Endothelial cell of umbilical vein (primary cell): Measurements from ENCODE around the gene SDC3. TPM values are rescaled to one million over a fixed set of nuclear protein-coding genes. Genes with fewer than 3 reads are reported as not detected.

Experiments
- BruUV-seq: library from RNA; stranded (reverse); fragments of 400-500 nt; replicated peaks from 2 replicates; lab custom pipeline; 2021; lab: Mats Ljungman, UMichigan
- CTCF ChIA-PET: fragments of 300-600, 350-600 bp; sonication (Branson Sonifier 250); formaldehyde crosslinking; loops from one replicate; lab custom pipeline; 2021; ENCODE audit warnings: antibody characterized with exemption, inconsistent platforms; lab: Charles Lee
- POLR2A ChIA-PET: fragments of 300-600, 350-600 bp; sonication (Branson Sonifier 250); formaldehyde crosslinking; loops from one replicate; lab custom pipeline; 2021; ENCODE audit warnings: antibody characterized with exemption, inconsistent platforms; lab: Charles Lee
- DNase-seq: peaks from one replicate; pipeline ENCODE4 v3.0.0-alpha.2; 2011; ENCODE audit warnings: low read depth, low spot score
- FAIRE-seq: peaks from 2 replicates; lab custom pipeline; 2011; peaks lifted over from hg19 to GRCh38; lab: Jason Lieb, UNC
- H2AFZ ChIP-seq: 2 replicates; pipeline ENCODE4 v1.6.0; 2012; ENCODE audit warnings: low read depth, low read length, control low read depth, inconsistent platforms
- H3K27ac ChIP-seq: 2 replicates; pipeline ENCODE4 v1.5.1; 2011; ENCODE audit warnings: low read depth, mild to moderate bottlenecking, control low read depth, low read length, moderate library complexity; ENCODE audit not compliant: insufficient read depth
- H3K27me3 ChIP-seq, 2 experiments: 2 replicates each; pipeline versions ENCODE4 v1.6.0 to v1.6.1; 2011; ENCODE audit warnings: low read length in 2 of 2, mixed read lengths in 1 of 2; ENCODE audit not compliant: control insufficient read depth in 2 of 2, insufficient read depth in 2 of 2
- H3K36me3 ChIP-seq, 2 experiments: 2 replicates in 1 of 2; 3 replicates in 1 of 2; pipeline ENCODE4 v1.5.1; 2011; ENCODE audit warnings: low read length in 2 of 2, mild to moderate bottlenecking in 1 of 2, moderate library complexity in 1 of 2; ENCODE audit not compliant: control insufficient read depth in 2 of 2, insufficient read depth in 2 of 2; ENCODE audit errors: extremely low read depth in 1 of 2
- H3K4me1 ChIP-seq: 3 replicates; pipeline ENCODE4 v1.5.1; 2011; ENCODE audit warnings: mild to moderate bottlenecking, low read length; ENCODE audit not compliant: control insufficient read depth, insufficient read depth; ENCODE audit errors: extremely low read depth
- H3K4me2 ChIP-seq: 2 replicates; pipeline ENCODE4 v1.6.1; 2011; ENCODE audit warnings: low read length, control low read depth, mixed read lengths; ENCODE audit not compliant: insufficient read depth
- H3K4me3 ChIP-seq, 3 experiments: fragments of 200-600 bp in 1 of 3; sonication (generic), shearing (Covaris generic) in 1 of 3; replicated peaks in 1 of 3; 2 replicates each; pipeline ENCODE4 v1.5.1; 2011 to 2016; ENCODE audit warnings: control low read depth in 3 of 3, low read length in 3 of 3, mild to moderate bottlenecking in 2 of 3, inconsistent platforms in 1 of 3, low read depth in 1 of 3, moderate library complexity in 1 of 3; ENCODE audit not compliant: insufficient read depth in 1 of 3
- H3K79me2 ChIP-seq: 2 replicates; pipeline ENCODE4 v1.6.0; 2012; ENCODE audit warnings: low read length, inconsistent platforms; ENCODE audit not compliant: control insufficient read depth, insufficient read depth
- H3K9ac ChIP-seq: replicated peaks from 2 replicates; pipeline ENCODE3; 2011; ENCODE audit warnings: low read length, control low read depth; ENCODE audit not compliant: insufficient read depth; ENCODE audit errors: extremely low read depth
- H3K9me1 ChIP-seq: replicated peaks from 3 replicates; pipeline ENCODE4 v1.6.0; 2011; ENCODE audit warnings: mild to moderate bottlenecking, low read length; ENCODE audit not compliant: control insufficient read depth, insufficient read depth; ENCODE audit errors: extremely low read depth
- H3K9me3 ChIP-seq: replicated peaks from 2 replicates; pipeline ENCODE4 v1.5.1; 2012; ENCODE audit warnings: low read length, inconsistent platforms; ENCODE audit not compliant: control insufficient read depth, insufficient read depth
- H4K20me1 ChIP-seq: replicated peaks from 2 replicates; pipeline ENCODE3; 2011; ENCODE audit warnings: mild to moderate bottlenecking, low read length; ENCODE audit not compliant: control insufficient read depth, insufficient read depth; ENCODE audit errors: extremely low read depth
- EZH2 ChIP-seq: IDR thresholded peaks from 2 replicates; pipeline ENCODE4 v1.6.1; 2012; ENCODE audit warnings: borderline replicate concordance, low read depth, mild to moderate bottlenecking, moderate library complexity, low read length, inconsistent platforms; ENCODE audit not compliant: severe bottlenecking
- FOS ChIP-seq: IDR thresholded peaks from 2 replicates; pipeline ENCODE4 v1.6.1; 2011; ENCODE audit warnings: mild to moderate bottlenecking, low read length, moderate library complexity, borderline replicate concordance; ENCODE audit not compliant: insufficient read depth
- GATA2 ChIP-seq: IDR thresholded peaks from 2 replicates; pipeline ENCODE4 v1.7.0; 2011; ENCODE audit warnings: low read depth, mild to moderate bottlenecking, moderate library complexity, mixed read lengths, low read length; ENCODE audit not compliant: insufficient read length, insufficient read depth
- JUN ChIP-seq: IDR thresholded peaks from 2 replicates; pipeline ENCODE4 v1.6.1; 2011; ENCODE audit warnings: borderline replicate concordance, low read depth; ENCODE audit not compliant: insufficient read length, insufficient read depth
- POLR2A ChIP-seq: IDR thresholded peaks from 2 replicates; pipeline ENCODE4 v1.6.1; 2012; ENCODE audit warnings: low read depth, mild to moderate bottlenecking, control low read depth, low read length
- POLR2AphosphoS5 ChIP-seq: IDR thresholded peaks from 2 replicates; pipeline ENCODE4 v1.6.1; 2012; ENCODE audit warnings: low read depth, mild to moderate bottlenecking, control low read depth, low read length, moderate library complexity; ENCODE audit not compliant: insufficient read depth
- dilution Hi-C: fragments of 300-500 bp; cut with MboI; formaldehyde crosslinking; loops from one replicate; pipeline ENCODE4 v1.15.0; 2019; ENCODE audit warnings: low sequenced_read_pairs; ENCODE audit not compliant: extremely low pct_ligation_motif_present
- intact Hi-C: fragments of 100-400 bp; cut with micrococcal nuclease; formaldehyde crosslinking; loops from one replicate; pipeline ENCODE4 v1.10.0; 2022
- polyA plus RNA-seq, 4 experiments: library from polyadenylated mRNA; depleted of rRNA in 3 of 4; stranded (reverse) in 3 of 4; unstranded in 1 of 4; fragments of >200 nt; gene quantifications; 2 replicates each; pipeline versions ENCODE4 v1.2.1 to v1.2.3, GENCODE V29; 2011 to 2012; ENCODE audit warnings: missing spikeins in 1 of 4
- total RNA-seq: library from RNA; stranded (reverse); gene quantifications from 2 replicates; pipeline ENCODE4 v1.2.3, GENCODE V29; 2021
- TF ChIP-seq, protein P1 (sequence below): IDR thresholded peaks from 2 replicates; pipeline ENCODE4 v1.6.1; 2011; ENCODE audit not compliant: insufficient read depth, insufficient read length
- TF ChIP-seq, protein P2 (sequence below), 2 donors: IDR thresholded peaks; 1 replicate in 1 of 2; 2 replicates in 1 of 2; pipeline ENCODE4 v1.5.1; 2011; ENCODE audit warnings: low read length in 2 of 2, mild to moderate bottlenecking in 2 of 2, moderate library complexity in 2 of 2, control low read depth in 1 of 2, inconsistent platforms in 1 of 2, low read depth in 1 of 2; ENCODE audit not compliant: insufficient read depth in 1 of 2; ENCODE audit errors: extremely low read depth in 1 of 2

The SDC3 gene
- total and polyA plus RNA-seq, 2 donors (not counting 3 experiments of a cell fraction or from before 2014, with no cell fraction given) = 7.1 to 25.9 TPM

DNA sequence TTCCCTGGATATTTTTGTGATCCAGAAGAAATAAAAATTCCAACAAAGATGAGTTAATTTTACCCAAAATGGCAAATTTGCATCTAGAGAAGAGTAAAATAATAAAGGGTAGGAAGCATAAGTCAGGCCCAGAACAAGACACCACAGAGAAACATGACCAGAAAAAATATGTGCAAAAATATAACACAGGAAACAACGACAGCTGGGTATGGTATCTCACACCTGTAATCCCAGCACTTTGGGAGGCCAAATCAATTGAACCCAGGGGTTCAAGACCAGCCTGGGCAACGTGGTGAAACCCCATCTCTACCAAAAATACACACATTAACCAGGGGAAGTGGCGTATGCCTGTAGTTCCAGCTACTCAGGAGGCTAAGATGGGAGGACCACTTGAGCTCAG is 39.7 kb upstream of the SDC3 start:
- no peak overlapping the region for H3K9ac ChIP-seq
- DNase-seq (no peak), FAIRE-seq (no peak)
- H2AFZ ChIP-seq = no peak overlapping the region
- no peaks in the 10 kb centered on the region for H3K27me3 ChIP-seq
- no peaks in the 10 kb centered on the region for H3K9me3 ChIP-seq
- ChIA-PET POLR2A (interaction anchor here (0.7 kb wide), 1 partner anchor 15 kb away, joined by 3 read pairs; no protein-coding TSS in a partner anchor), CTCF (no interaction called here)
- no peaks in the 10 kb centered on the region for H3K4me1 ChIP-seq
- no TSS peak for BruUV-seq
- H3K27ac ChIP-seq = no peak overlapping the region
- no peaks in the 10 kb centered on the region for H3K9me1 ChIP-seq
- peaks cover 27% of the 10 kb centered on the region for H3K79me2 ChIP-seq
- no peak overlapping the region for H3K4me2 ChIP-seq
- peaks cover 29 to 41% of the 10 kb centered on the region in 2 experiments for H3K36me3 ChIP-seq
- no peaks in the 10 kb centered on the region for H4K20me1 ChIP-seq
- no peak overlapping the region for H3K4me3 ChIP-seq
- dilution Hi-C loops = no loop called here
- TF ChIP-seq FOS = no peak
- intact Hi-C loops = no loop called here

DNA sequence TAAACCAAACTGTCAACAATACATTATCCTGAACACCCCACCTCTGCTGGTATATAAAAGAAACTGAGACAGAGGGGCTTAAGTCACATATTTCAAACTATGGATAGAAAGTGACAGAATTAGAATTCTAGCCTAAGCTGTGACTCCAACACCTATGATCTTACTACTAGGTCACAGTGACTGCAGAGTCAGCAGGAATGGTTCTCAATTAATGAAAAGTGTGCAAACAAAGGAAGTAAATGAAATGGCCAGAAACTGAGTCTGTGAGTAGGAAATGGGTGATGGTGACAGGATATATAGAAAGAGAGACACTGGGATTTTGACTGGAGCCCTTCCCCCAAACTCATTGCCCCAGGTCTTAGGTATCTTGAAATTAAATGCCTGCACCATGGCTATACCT is 38.7 kb upstream of the SDC3 start:
- BruUV-seq = no TSS peak
- dilution Hi-C loops = no loop called here
- ChIA-PET POLR2A (no interaction called here), CTCF (no interaction called here)
- H3K9me1 ChIP-seq = no peaks in the 10 kb centered on the region
- no peak overlapping the region for H3K4me3 ChIP-seq
- no peak for DNase-seq
- H2AFZ ChIP-seq = no peak overlapping the region
- H3K27me3 ChIP-seq = no peaks in the 10 kb centered on the region
- intact Hi-C loops = no loop called here
- H4K20me1 ChIP-seq = no peaks in the 10 kb centered on the region
- no peak for TF ChIP-seq POLR2AphosphoS5
- no peak for TF ChIP-seq POLR2A
- TF ChIP-seq EZH2 = no peak
- TF ChIP-seq, protein P1, sequence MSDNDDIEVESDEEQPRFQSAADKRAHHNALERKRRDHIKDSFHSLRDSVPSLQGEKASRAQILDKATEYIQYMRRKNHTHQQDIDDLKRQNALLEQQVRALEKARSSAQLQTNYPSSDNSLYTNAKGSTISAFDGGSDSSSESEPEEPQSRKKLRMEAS = no peak
- TF ChIP-seq, protein P2, sequence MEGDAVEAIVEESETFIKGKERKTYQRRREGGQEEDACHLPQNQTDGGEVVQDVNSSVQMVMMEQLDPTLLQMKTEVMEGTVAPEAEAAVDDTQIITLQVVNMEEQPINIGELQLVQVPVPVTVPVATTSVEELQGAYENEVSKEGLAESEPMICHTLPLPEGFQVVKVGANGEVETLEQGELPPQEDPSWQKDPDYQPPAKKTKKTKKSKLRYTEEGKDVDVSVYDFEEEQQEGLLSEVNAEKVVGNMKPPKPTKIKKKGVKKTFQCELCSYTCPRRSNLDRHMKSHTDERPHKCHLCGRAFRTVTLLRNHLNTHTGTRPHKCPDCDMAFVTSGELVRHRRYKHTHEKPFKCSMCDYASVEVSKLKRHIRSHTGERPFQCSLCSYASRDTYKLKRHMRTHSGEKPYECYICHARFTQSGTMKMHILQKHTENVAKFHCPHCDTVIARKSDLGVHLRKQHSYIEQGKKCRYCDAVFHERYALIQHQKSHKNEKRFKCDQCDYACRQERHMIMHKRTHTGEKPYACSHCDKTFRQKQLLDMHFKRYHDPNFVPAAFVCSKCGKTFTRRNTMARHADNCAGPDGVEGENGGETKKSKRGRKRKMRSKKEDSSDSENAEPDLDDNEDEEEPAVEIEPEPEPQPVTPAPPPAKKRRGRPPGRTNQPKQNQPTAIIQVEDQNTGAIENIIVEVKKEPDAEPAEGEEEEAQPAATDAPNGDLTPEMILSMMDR (IDR thresholded peaks at IDR 0.05; ENCODE audit: extremely low read depth in 1 of 2, insufficient read depth in 1 of 2, low read depth in 1 of 2, low read length in 2 of 2) = no peak
- no peak for TF ChIP-seq JUN
- no peak for TF ChIP-seq GATA2
- no peaks in the 10 kb centered on the region for H3K4me1 ChIP-seq
- peaks cover 24 to 39% of the 10 kb centered on the region in 2 experiments for H3K36me3 ChIP-seq
- peaks cover 23% of the 10 kb centered on the region for H3K79me2 ChIP-seq
- H3K9ac ChIP-seq = no peak overlapping the region
- no peaks in the 10 kb centered on the region for H3K9me3 ChIP-seq
- no peak overlapping the region for H3K4me2 ChIP-seq
- no peak for FAIRE-seq
- no peak overlapping the region for H3K27ac ChIP-seq
